ENCODE results near the gene BEAN1. TPM values are rescaled to one million over a fixed set of nuclear protein-coding genes. Genes with fewer than 3 reads are reported as not detected.

Gene BEAN1
- polyA plus RNA-seq, 1 donor from 2014 or later = 0.16 TPM

DNA sequence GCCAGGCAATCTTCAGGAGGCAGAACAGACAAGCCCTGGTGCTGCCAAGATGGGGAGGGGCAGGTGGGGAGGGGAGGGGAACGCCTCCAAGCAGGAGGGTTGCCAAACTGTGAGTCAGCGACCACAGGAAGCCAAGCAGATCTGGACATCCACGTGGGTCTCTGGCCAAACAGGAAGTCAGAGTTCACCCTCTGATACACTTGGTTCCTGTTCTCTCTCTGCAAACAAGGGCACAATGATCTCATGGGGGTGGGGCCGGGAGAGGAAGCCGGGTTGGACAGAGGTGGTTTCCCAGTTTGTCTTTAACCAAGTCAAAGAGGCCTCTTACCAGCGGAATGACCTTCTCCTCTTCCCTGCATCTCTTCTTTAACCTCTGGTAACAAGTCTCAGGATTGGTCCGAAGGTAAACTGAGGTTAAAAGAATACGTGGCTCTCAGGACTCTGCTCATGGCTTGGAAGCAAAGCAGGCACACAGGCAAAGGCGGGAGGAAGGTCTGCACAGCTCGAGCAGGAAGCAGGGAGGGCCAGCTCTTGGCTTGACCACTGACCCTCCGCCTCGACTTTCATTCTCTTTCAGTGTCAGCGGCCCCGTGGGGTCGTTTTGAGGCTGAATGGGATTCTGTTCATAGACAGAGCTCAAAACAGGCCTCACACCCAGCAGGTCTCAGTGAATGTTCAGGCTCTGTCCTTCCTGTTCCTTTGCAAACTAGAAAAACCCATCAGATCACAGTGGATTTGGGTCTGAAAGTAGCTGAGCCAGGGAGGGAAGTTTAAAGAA lies 89.9 kb downstream of the BEAN1 start:
- no peaks in the 10 kb centered on the region for H4K20me1 ChIP-seq (ENCODE audit: insufficient read depth)
- H3K9me3 ChIP-seq (ENCODE audit: low read length) = no peaks in the 10 kb centered on the region
- no peaks in the 10 kb centered on the region for H3K27me3 ChIP-seq (ENCODE audit: insufficient read depth, low read depth, low read length)
- no peak overlapping the region for H2AFZ ChIP-seq (ENCODE audit: low read depth, low read length)
- no peak for TF ChIP-seq TAF1 (IDR thresholded peaks at IDR 0.05; ENCODE audit: low read depth)
- no peak for TF ChIP-seq RAD21 (conservative IDR thresholded peaks at IDR 0.05)
- no peak for TF ChIP-seq SMC3 (conservative IDR thresholded peaks at IDR 0.05; ENCODE audit: poor library complexity)
- TF ChIP-seq, protein P1, sequence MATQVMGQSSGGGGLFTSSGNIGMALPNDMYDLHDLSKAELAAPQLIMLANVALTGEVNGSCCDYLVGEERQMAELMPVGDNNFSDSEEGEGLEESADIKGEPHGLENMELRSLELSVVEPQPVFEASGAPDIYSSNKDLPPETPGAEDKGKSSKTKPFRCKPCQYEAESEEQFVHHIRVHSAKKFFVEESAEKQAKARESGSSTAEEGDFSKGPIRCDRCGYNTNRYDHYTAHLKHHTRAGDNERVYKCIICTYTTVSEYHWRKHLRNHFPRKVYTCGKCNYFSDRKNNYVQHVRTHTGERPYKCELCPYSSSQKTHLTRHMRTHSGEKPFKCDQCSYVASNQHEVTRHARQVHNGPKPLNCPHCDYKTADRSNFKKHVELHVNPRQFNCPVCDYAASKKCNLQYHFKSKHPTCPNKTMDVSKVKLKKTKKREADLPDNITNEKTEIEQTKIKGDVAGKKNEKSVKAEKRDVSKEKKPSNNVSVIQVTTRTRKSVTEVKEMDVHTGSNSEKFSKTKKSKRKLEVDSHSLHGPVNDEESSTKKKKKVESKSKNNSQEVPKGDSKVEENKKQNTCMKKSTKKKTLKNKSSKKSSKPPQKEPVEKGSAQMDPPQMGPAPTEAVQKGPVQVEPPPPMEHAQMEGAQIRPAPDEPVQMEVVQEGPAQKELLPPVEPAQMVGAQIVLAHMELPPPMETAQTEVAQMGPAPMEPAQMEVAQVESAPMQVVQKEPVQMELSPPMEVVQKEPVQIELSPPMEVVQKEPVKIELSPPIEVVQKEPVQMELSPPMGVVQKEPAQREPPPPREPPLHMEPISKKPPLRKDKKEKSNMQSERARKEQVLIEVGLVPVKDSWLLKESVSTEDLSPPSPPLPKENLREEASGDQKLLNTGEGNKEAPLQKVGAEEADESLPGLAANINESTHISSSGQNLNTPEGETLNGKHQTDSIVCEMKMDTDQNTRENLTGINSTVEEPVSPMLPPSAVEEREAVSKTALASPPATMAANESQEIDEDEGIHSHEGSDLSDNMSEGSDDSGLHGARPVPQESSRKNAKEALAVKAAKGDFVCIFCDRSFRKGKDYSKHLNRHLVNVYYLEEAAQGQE (IDR thresholded peaks at IDR 0.05; ENCODE audit: borderline replicate concordance) = no peak
- TF ChIP-seq, protein P2, sequence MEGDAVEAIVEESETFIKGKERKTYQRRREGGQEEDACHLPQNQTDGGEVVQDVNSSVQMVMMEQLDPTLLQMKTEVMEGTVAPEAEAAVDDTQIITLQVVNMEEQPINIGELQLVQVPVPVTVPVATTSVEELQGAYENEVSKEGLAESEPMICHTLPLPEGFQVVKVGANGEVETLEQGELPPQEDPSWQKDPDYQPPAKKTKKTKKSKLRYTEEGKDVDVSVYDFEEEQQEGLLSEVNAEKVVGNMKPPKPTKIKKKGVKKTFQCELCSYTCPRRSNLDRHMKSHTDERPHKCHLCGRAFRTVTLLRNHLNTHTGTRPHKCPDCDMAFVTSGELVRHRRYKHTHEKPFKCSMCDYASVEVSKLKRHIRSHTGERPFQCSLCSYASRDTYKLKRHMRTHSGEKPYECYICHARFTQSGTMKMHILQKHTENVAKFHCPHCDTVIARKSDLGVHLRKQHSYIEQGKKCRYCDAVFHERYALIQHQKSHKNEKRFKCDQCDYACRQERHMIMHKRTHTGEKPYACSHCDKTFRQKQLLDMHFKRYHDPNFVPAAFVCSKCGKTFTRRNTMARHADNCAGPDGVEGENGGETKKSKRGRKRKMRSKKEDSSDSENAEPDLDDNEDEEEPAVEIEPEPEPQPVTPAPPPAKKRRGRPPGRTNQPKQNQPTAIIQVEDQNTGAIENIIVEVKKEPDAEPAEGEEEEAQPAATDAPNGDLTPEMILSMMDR (IDR thresholded peaks at IDR 0.05; ENCODE audit: poor library complexity, severe bottlenecking) = no peak
- TF ChIP-seq EP300 (conservative IDR thresholded peaks at IDR 0.05; ENCODE audit: poor library complexity, severe bottlenecking) = no peak
- no peak for TF ChIP-seq EZH2 (IDR thresholded peaks at IDR 0.05; ENCODE audit: borderline replicate concordance, insufficient read depth, low read length, poor library complexity, severe bottlenecking)
- no peak for TF ChIP-seq MXI1 (conservative IDR thresholded peaks at IDR 0.05; ENCODE audit: poor library complexity, severe bottlenecking)
- no peak for TF ChIP-seq POLR2AphosphoS5 (IDR thresholded peaks at IDR 0.05)
- H3K4me2 ChIP-seq (ENCODE audit: low read length) = no peak overlapping the region
- H3K36me3 ChIP-seq (ENCODE audit: insufficient read depth, low read length) = no peaks in the 10 kb centered on the region
- no peaks in the 10 kb centered on the region for H3F3A ChIP-seq (ENCODE audit: insufficient read depth, low read length, poor library complexity, severe bottlenecking)
- H3K9me2 ChIP-seq (ENCODE audit: insufficient read depth, low read length) = no peaks in the 10 kb centered on the region
- H3K79me2 ChIP-seq (replicated peaks; ENCODE audit: insufficient read depth, low read length) = no peaks in the 10 kb centered on the region
- no peak overlapping the region for H3K9ac ChIP-seq (ENCODE audit: low read length)
- H3K4me3 ChIP-seq (ENCODE audit: low read length) = no peak overlapping the region
- H3K27ac ChIP-seq (ENCODE audit: low read length) = no peak overlapping the region

DNA sequence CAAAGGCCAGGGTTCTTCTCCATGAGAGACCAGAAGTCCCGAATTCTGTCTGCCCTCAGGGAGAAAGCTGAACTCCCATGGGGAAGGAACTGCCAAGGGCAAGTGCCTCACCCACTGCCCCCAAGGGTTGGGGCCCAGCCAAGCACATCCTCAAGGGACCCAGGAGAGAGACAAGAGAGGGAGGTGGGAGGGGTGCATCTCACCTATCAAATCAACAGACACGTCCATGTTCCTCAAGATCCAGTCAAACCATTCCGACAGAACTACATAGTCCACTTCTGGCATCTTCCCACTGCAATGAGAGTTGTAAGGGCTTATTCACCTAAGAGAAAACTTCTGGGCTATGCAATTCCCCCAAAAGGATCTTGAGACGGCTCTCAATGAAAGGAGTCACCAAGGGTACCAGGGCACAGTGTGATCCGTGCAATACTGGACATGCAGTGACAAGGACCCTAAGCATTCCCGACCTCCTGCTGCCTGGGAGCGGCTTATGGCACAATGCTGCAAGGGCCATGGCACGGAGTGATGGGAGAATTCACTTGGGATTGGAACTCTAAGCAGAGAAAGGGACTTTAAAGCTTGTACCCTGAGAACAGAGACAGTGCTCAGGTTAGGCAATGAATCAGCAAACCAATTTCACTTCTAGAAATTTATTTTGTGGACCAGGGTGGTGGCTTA lies 90.6 kb downstream of the BEAN1 start:
- no peaks in the 10 kb centered on the region for H3K27me3 ChIP-seq (ENCODE audit: insufficient read depth, low read depth, low read length)
- no peaks in the 10 kb centered on the region for H4K20me1 ChIP-seq (ENCODE audit: insufficient read depth)
- H3F3A ChIP-seq (ENCODE audit: insufficient read depth, low read length, poor library complexity, severe bottlenecking) = no peaks in the 10 kb centered on the region
- H3K9me2 ChIP-seq (ENCODE audit: insufficient read depth, low read length) = no peaks in the 10 kb centered on the region
- no peaks in the 10 kb centered on the region for H3K79me2 ChIP-seq (replicated peaks; ENCODE audit: insufficient read depth, low read length)
- H3K4me2 ChIP-seq (ENCODE audit: low read length) = no peak overlapping the region
- H3K4me3 ChIP-seq (ENCODE audit: low read length) = no peak overlapping the region
- H3K27ac ChIP-seq (ENCODE audit: low read length) = no peak overlapping the region
- H3K9ac ChIP-seq (ENCODE audit: low read length) = no peak overlapping the region
- no peak overlapping the region for H2AFZ ChIP-seq (ENCODE audit: low read depth, low read length)
- TF ChIP-seq, protein P2 (IDR thresholded peaks at IDR 0.05; ENCODE audit: poor library complexity, severe bottlenecking) = no peak
- TF ChIP-seq EP300 (conservative IDR thresholded peaks at IDR 0.05; ENCODE audit: poor library complexity, severe bottlenecking) = no peak
- no peak for TF ChIP-seq POLR2AphosphoS5 (IDR thresholded peaks at IDR 0.05)
- no peak for TF ChIP-seq SMC3 (conservative IDR thresholded peaks at IDR 0.05; ENCODE audit: poor library complexity)
- TF ChIP-seq, protein P1 (IDR thresholded peaks at IDR 0.05; ENCODE audit: borderline replicate concordance) = no peak
- TF ChIP-seq RAD21 (conservative IDR thresholded peaks at IDR 0.05) = no peak
- no peak for TF ChIP-seq EZH2 (IDR thresholded peaks at IDR 0.05; ENCODE audit: borderline replicate concordance, insufficient read depth, low read length, poor library complexity, severe bottlenecking)
- no peak for TF ChIP-seq MXI1 (conservative IDR thresholded peaks at IDR 0.05; ENCODE audit: poor library complexity, severe bottlenecking)
- TF ChIP-seq TAF1 (IDR thresholded peaks at IDR 0.05; ENCODE audit: low read depth) = no peak
- H3K36me3 ChIP-seq (ENCODE audit: insufficient read depth, low read length) = no peaks in the 10 kb centered on the region
- no peaks in the 10 kb centered on the region for H3K9me3 ChIP-seq (ENCODE audit: low read length)
